ENCODE data around the gene TGM6. TPM values are rescaled to one million over a fixed set of nuclear protein-coding genes. Genes with fewer than 3 reads are reported as not detected.

TGM6 gene
- total RNA-seq (2022; extraction: Qiagen RNA extraction) = not detected in 5 replicates

DNA sequence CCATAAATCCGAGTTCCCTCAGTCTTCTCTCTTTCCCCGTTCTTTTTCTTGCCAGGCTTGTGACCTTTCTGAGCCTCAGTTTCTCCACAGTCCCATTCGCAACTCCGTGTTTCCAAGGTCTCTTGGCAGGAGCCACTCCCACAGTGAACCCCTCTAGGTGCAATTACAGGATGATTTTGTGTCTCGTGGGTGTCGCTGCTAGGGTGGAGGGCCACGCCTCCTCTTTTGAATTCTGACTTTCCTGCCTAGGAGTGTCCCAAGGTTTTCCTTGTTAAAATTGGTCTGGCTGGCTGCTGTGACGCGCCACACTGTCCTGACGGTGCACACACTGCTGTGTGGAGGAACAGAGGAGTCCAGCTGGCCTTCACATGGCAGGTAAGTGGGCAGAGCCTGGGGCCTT lies at the start of gene TGM6:
Gene TGM6 (plus strand): TSS at position 301 of the 400 bp plus-strand sequence. CDS start 68 bp downstream, at position 369.

GRCh38 chr20:2470423-2471193 lies 89.9 kb downstream of the TGM6 start, which contains the start of gene SNRPB:
Gene SNRPB (minus strand): TSS chr20:2470789. CDS start chr20:2470690, 99 bp downstream.

Other genes starting within 250 kb of the TGM6 start
- 0.05 to 0.12 TPM (median 0.07 TPM) in 3 of 5 replicates, not detected in the others for gene TGM3, start 84.9 kb upstream of the TGM6 start, total RNA-seq (2022; extraction: Qiagen RNA extraction)
- gene SNRPB, start 89.9 kb downstream of the TGM6 start, total RNA-seq (2022; extraction: Qiagen RNA extraction) = 877 to 969 TPM (median 896 TPM) in 5 replicates
- gene ZNF343, start 128.0 kb downstream of the TGM6 start, total RNA-seq (2022; extraction: Qiagen RNA extraction) = 12.8 to 16.5 TPM (median 14.3 TPM) in 5 replicates
- gene TMC2, start 155.7 kb downstream of the TGM6 start, total RNA-seq (2022; extraction: Qiagen RNA extraction) = 0.02 TPM in 1 of 5 replicates, not detected in the others

Measured in A549 treated with dexamethasone at 1 μM for 4 hours (cell line).